Esophagus muscularis mucosa (tissue), 4 donors: ENCODE measurements around the gene ADRA2C.
"Not testable (repeated sequence)": the region's sequence is repeated elsewhere in the genome, so short reads cannot be mapped to it uniquely, and the experiment has no call there.

Source experiments
- CTCF ChIP-seq, 3 experiments: fragments of 200-600 bp in 2 of 3; fragments of 450-650 bp in 1 of 3; sonication (generic) in 2 of 3; IDR thresholded peaks; one replicate each; pipeline ENCODE4 v1.5.1; 2017 to 2019; ENCODE audit warnings: antibody characterized with exemption in 3 of 3, mild to moderate bottlenecking in 2 of 3, moderate library complexity in 1 of 3
- EP300 ChIP-seq: sonication (generic); formaldehyde crosslinking; IDR thresholded peaks from one replicate; pipeline ENCODE4 v1.6.1; 2017; ENCODE audit warnings: antibody characterized with exemption
- POLR2A ChIP-seq: fragments of 450-650 bp; IDR thresholded peaks from one replicate; pipeline ENCODE4 v1.6.1; 2017; ENCODE audit warnings: antibody characterized with exemption, moderate library complexity, mild to moderate bottlenecking, low read depth
- POLR2AphosphoS5 ChIP-seq, 2 donors: sonication (generic); formaldehyde crosslinking; IDR thresholded peaks; one replicate each; pipeline ENCODE4 v1.6.1; 2017; ENCODE audit warnings: antibody characterized with exemption in 2 of 2

- not testable (repeated sequence) for TF ChIP-seq CTCF (IDR thresholded peaks at IDR 0.05); POLR2A; POLR2AphosphoS5 (IDR thresholded peaks at IDR 0.05); EP300
These were observed 48.7 kb downstream of the ADRA2C start for GRCh38 chr4:3814838-3815237.
